Measurements from ENCODE around the gene MTHFR.

DNA sequence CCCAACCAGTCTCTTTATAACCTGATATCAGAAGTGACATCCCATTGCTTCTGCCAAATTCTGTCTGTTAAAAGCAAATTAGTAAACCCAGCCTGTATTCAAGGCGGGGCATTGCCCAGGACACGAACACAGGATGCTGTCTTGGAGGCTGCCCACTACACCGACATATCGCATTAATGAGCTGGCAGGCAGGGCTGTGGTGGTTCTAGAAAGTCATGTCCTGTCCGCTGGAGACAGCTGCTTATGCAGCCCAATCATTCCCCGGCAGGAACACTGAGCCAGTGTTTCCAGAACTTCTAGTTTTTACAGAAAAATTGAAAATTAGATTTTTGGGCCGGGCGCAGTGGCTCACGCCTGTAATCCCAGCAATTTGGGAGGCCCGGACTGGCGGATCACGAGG is 24.5 kb downstream of the MTHFR start:
- TF ChIP-seq, protein P1, sequence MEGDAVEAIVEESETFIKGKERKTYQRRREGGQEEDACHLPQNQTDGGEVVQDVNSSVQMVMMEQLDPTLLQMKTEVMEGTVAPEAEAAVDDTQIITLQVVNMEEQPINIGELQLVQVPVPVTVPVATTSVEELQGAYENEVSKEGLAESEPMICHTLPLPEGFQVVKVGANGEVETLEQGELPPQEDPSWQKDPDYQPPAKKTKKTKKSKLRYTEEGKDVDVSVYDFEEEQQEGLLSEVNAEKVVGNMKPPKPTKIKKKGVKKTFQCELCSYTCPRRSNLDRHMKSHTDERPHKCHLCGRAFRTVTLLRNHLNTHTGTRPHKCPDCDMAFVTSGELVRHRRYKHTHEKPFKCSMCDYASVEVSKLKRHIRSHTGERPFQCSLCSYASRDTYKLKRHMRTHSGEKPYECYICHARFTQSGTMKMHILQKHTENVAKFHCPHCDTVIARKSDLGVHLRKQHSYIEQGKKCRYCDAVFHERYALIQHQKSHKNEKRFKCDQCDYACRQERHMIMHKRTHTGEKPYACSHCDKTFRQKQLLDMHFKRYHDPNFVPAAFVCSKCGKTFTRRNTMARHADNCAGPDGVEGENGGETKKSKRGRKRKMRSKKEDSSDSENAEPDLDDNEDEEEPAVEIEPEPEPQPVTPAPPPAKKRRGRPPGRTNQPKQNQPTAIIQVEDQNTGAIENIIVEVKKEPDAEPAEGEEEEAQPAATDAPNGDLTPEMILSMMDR (IDR thresholded peaks at IDR 0.05) = no peak
- no peak for TF ChIP-seq EP300 (IDR thresholded peaks at IDR 0.05)

Measured in upper lobe of left lung (tissue), 4 donors.